HFFc6 (cell line): Measurements from ENCODE around the gene AGBL5. TPM values are rescaled to one million over a fixed set of nuclear protein-coding genes. Genes with fewer than 3 reads are reported as not detected.

Experiments used
- DNase-seq: peaks from one replicate; pipeline ENCODE4 v3.0.0-alpha.2; 2018
- H3K27ac Mint-ChIP-seq: 2 replicates; pipeline ENCODE4 v1.8.0; 2020; ENCODE audit warnings: mild to moderate bottlenecking, mixed read lengths
- H3K27me3 Mint-ChIP-seq: 2 replicates; pipeline ENCODE4 v1.8.0; 2021; ENCODE audit warnings: mild to moderate bottlenecking, moderate library complexity, mixed read lengths; ENCODE audit not compliant: insufficient read depth
- H3K36me3 Mint-ChIP-seq: 2 replicates; pipeline ENCODE4 v1.8.0; 2021; ENCODE audit warnings: low read depth, mixed read lengths
- H3K4me1 Mint-ChIP-seq: 2 replicates; pipeline ENCODE4 v1.8.0; 2020; ENCODE audit warnings: low read depth, mixed read lengths
- H3K4me3 Mint-ChIP-seq: 2 replicates; pipeline ENCODE4 v1.8.0; 2020; ENCODE audit warnings: mild to moderate bottlenecking, moderate library complexity, mixed read lengths
- H3K9me3 Mint-ChIP-seq: 2 replicates; pipeline ENCODE4 v1.8.0; 2020; ENCODE audit warnings: mild to moderate bottlenecking, mixed read lengths
- CTCF ChIP-seq: fragments of 200-600 bp; sonication (generic); IDR thresholded peaks from 2 replicates; pipeline ENCODE4 v1.5.0; 2021; ENCODE audit warnings: antibody characterized with exemption, mild to moderate bottlenecking
- total RNA-seq, 6 experiments: library from RNA; stranded (reverse); fragmentation: NEBNext Ultra II Directional; extraction: Animal tissue kit (Norgen Biotek cat#: 25700); gene quantifications; 2 replicates in 1 of 6; 3 replicates in 5 of 6; pipeline ENCODE4 v1.2.3, GENCODE V29; 2021

Gene AGBL5
- total RNA-seq, 6 experiments from 2014 or later = 23.5 to 31.4 (median 28.6) TPM

GRCh38 chr2:27097341-27097740, 45.9 kb downstream of the AGBL5 start:
- no peak for DNase-seq
- Mint-ChIP-seq H3K27me3 (peaks cover 7% of the 10 kb centered on the region), H3K4me3 (no peak overlapping the region), H3K27ac (no peak overlapping the region), H3K36me3 (no peaks in the 10 kb centered on the region), H3K9me3 (no peaks in the 10 kb centered on the region), H3K4me1 (peaks cover 21% of the 10 kb centered on the region)
- no peak for TF ChIP-seq CTCF

GRCh38 chr2:27099334-27099955, 48.0 kb downstream of the AGBL5 start:
- peaks cover 21% of the 10 kb centered on the region for H3K27me3 Mint-ChIP-seq
- TF ChIP-seq CTCF = no peak
- H3K36me3 Mint-ChIP-seq = no peaks in the 10 kb centered on the region
- peaks cover 15% of the 10 kb centered on the region; the same call in 1 of the 2 replicates for H3K4me1 Mint-ChIP-seq
- H3K9me3 Mint-ChIP-seq = no peaks in the 10 kb centered on the region
- no peak overlapping the region for H3K4me3 Mint-ChIP-seq
- no peak for DNase-seq
- H3K27ac Mint-ChIP-seq = no peak overlapping the region

GRCh38 chr2:27100036-27100435, 48.6 kb downstream of the AGBL5 start:
- no peak overlapping the region for H3K4me3 Mint-ChIP-seq
- no peaks in the 10 kb centered on the region for H3K36me3 Mint-ChIP-seq
- no peak for DNase-seq
- H3K27me3 Mint-ChIP-seq = peaks cover 24% of the 10 kb centered on the region
- TF ChIP-seq CTCF = no peak
- no peak overlapping the region for H3K27ac Mint-ChIP-seq
- peaks cover 15% of the 10 kb centered on the region; the same call in 1 of the 2 replicates for H3K4me1 Mint-ChIP-seq
- H3K9me3 Mint-ChIP-seq = no peaks in the 10 kb centered on the region

GRCh38 chr2:27102329-27102728, 50.9 kb downstream of the AGBL5 start:
- Mint-ChIP-seq H3K27ac (no peak overlapping the region), H3K36me3 (no peaks in the 10 kb centered on the region), H3K4me1 (no peaks in the 10 kb centered on the region), H3K27me3 (peaks cover 31% of the 10 kb centered on the region), H3K4me3 (no peak overlapping the region), H3K9me3 (no peaks in the 10 kb centered on the region)
- peak; percentile 22; the same call in 1 of the 2 replicates for TF ChIP-seq CTCF
- no peak for DNase-seq

- Mint-ChIP-seq H3K27ac (no peak overlapping the region), H3K4me1 (no peaks in the 10 kb centered on the region), H3K4me3 (no peak overlapping the region), H3K36me3 (no peaks in the 10 kb centered on the region), H3K9me3 (no peaks in the 10 kb centered on the region), H3K27me3 (peaks cover 33% of the 10 kb centered on the region)
- TF ChIP-seq CTCF = no peak
- DNase-seq = no peak
Measured at GRCh38 chr2:27105981-27106380, 54.5 kb downstream of the AGBL5 start.
